HCT116 (cell line): ENCODE results near the gene RNF166. TPM values are rescaled to one million over a fixed set of nuclear protein-coding genes. Genes with fewer than 3 reads are reported as not detected.

Source experiments
- ATAC-seq: fragments of 200-7000 bp; cut with Tn5 transposase; 2 replicates; pipeline ENCODE4 v1.9.1; 2020; ENCODE audit warnings: mild to moderate bottlenecking, moderate library complexity
- BruUV-seq: library from RNA; stranded (reverse); fragments of 400-500 nt; replicated peaks from 2 replicates; lab custom pipeline; 2021; lab: Mats Ljungman, UMichigan
- CTCF ChIA-PET: fragments of 300-600 bp; sonication (Branson Sonifier 250); formaldehyde crosslinking; loops from one replicate; lab custom pipeline; 2021; ENCODE audit warnings: antibody characterized with exemption; lab: Charles Lee
- POLR2A ChIA-PET: fragments of 300-600, 350-600 bp; sonication (Branson Sonifier 250); formaldehyde crosslinking; loops from one replicate; lab custom pipeline; 2021; ENCODE audit warnings: antibody characterized with exemption; lab: Charles Lee
- RAD21 ChIA-PET, 2 experiments: fragments of 300-600 bp; sonication (Branson Sonifier 250); formaldehyde crosslinking; loops; one replicate each; lab custom pipeline; 2023; ENCODE audit warnings: low total read pairs in 2 of 2; ENCODE audit not compliant: uncharacterized antibody in 2 of 2, unreplicated experiment in 2 of 2, low non-redundant PET in 1 of 2; lab: Charles Lee
- DNase-seq: peaks from one replicate; pipeline ENCODE4 v3.0.0-alpha.2; 2010; ENCODE audit warnings: low read depth, low spot score
- H2AFZ ChIP-seq: fragments of 200-600 bp; shearing (Covaris generic), sonication (generic); 2 replicates; pipeline ENCODE4 v1.6.1; 2017; ENCODE audit warnings: low read depth, mixed run types, mixed read lengths, antibody characterized with exemption, low read length; ENCODE audit not compliant: poor library complexity, severe bottlenecking
- H3K27ac ChIP-seq: 2 replicates; pipeline ENCODE4 v1.5.1; 2012; ENCODE audit warnings: low read depth, low read length
- H3K27me3 ChIP-seq: fragments of 200-600 bp; sonication (generic); 2 replicates; pipeline ENCODE4 v1.6.1; 2016; ENCODE audit warnings: mixed run types, low read length, mixed read lengths; ENCODE audit not compliant: insufficient read depth
- H3K36me3 ChIP-seq, 2 experiments: fragments of 200-500 bp in 1 of 2; fragments of 200-600 bp in 1 of 2; sonication (Bioruptor generic) in 1 of 2; sonication (generic) in 1 of 2; 2 replicates each; pipeline versions ENCODE4 v1.5.1 to v1.6.1; 2014 to 2016; ENCODE audit warnings: low read length in 2 of 2, inconsistent platforms in 1 of 2, mixed read lengths in 1 of 2, mixed run types in 1 of 2; ENCODE audit not compliant: insufficient read depth in 2 of 2, control insufficient read depth in 1 of 2
- H3K4me1 ChIP-seq, 2 experiments: fragments of 200-600 bp in 1 of 2; sonication (generic) in 1 of 2; 2 replicates each; pipeline versions ENCODE4 v1.5.1 to v1.6.1; 2012 to 2017; ENCODE audit warnings: low read length in 2 of 2, inconsistent platforms in 1 of 2, mild to moderate bottlenecking in 1 of 2, mixed read lengths in 1 of 2, mixed run types in 1 of 2, moderate library complexity in 1 of 2; ENCODE audit not compliant: insufficient read depth in 2 of 2, control insufficient read depth in 1 of 2
- H3K4me2 ChIP-seq: fragments of 200-600 bp; sonication (generic); 2 replicates; pipeline ENCODE4 v1.6.1; 2017; ENCODE audit warnings: mixed run types, low read length, mixed read lengths
- H3K4me3 ChIP-seq, 2 experiments: fragments of 200-600 bp in 1 of 2; sonication (generic) in 1 of 2; replicated peaks in 1 of 2; 2 replicates each; pipeline ENCODE4 v1.5.1; 2011 to 2016; ENCODE audit warnings: low read length in 2 of 2, control low read depth in 1 of 2, low read depth in 1 of 2, mild to moderate bottlenecking in 1 of 2, mixed read lengths in 1 of 2, mixed run types in 1 of 2
- H3K79me2 ChIP-seq: fragments of 200-600 bp; sonication (generic); 2 replicates; pipeline ENCODE4 v1.6.1; 2017; ENCODE audit warnings: mild to moderate bottlenecking, mixed run types, low read length, moderate library complexity, mixed read lengths; ENCODE audit not compliant: insufficient read depth
- H3K9ac ChIP-seq: fragments of 200-600 bp; sonication (generic); 2 replicates; pipeline ENCODE4 v1.6.1; 2016; ENCODE audit warnings: low read length, mixed read lengths
- H3K9me2 ChIP-seq: fragments of 200-600 bp; sonication (generic), shearing (Covaris generic); 2 replicates; pipeline ENCODE4 v1.6.1; 2017; ENCODE audit warnings: mixed run types, mild to moderate bottlenecking, moderate library complexity; ENCODE audit not compliant: insufficient read depth
- H3K9me3 ChIP-seq, 2 experiments: fragments of 200-500 bp in 1 of 2; fragments of 200-600 bp in 1 of 2; sonication (Bioruptor generic) in 1 of 2; sonication (generic) in 1 of 2; 2 replicates each; pipeline ENCODE4 v1.6.1; 2014 to 2017; ENCODE audit warnings: low read length in 2 of 2, mixed read lengths in 2 of 2, inconsistent platforms in 1 of 2, low read depth in 1 of 2, mild to moderate bottlenecking in 1 of 2, mixed run types in 1 of 2, moderate library complexity in 1 of 2; ENCODE audit not compliant: control insufficient read depth in 1 of 2, insufficient read depth in 1 of 2
- H4K20me1 ChIP-seq: fragments of 200-600 bp; sonication (generic), shearing (Covaris generic); 2 replicates; pipeline ENCODE4 v1.6.1; 2017; ENCODE audit warnings: mixed run types, mild to moderate bottlenecking, moderate library complexity; ENCODE audit not compliant: insufficient read depth
- ELF1 ChIP-seq: IDR thresholded peaks from 2 replicates; pipeline ENCODE4 v1.6.1; 2012; ENCODE audit warnings: low read depth, borderline replicate concordance
- EZH2 ChIP-seq: fragments of 200-600 bp; sonication (generic); IDR thresholded peaks from 2 replicates; pipeline ENCODE4 v1.6.1; 2017; ENCODE audit warnings: antibody characterized with exemption, mixed run types
- EZH2phosphoT487 ChIP-seq: fragments of 200-600 bp; IDR thresholded peaks from 2 replicates; pipeline ENCODE4 v1.6.1; 2018; ENCODE audit warnings: antibody characterized with exemption, borderline replicate concordance
- SP1 ChIP-seq: IDR thresholded peaks from 2 replicates; pipeline ENCODE4 v1.6.1; 2012; ENCODE audit warnings: low read depth
- SRF ChIP-seq: IDR thresholded peaks from 2 replicates; pipeline ENCODE4 v1.6.1; 2012; ENCODE audit warnings: low read depth
- TCF7L2 ChIP-seq: IDR thresholded peaks from 2 replicates; pipeline ENCODE4 v1.7.0; 2011; ENCODE audit warnings: borderline replicate concordance, inconsistent platforms; ENCODE audit not compliant: insufficient read depth, insufficient read length; ENCODE audit errors: extremely low read depth
- YY1 ChIP-seq: IDR thresholded peaks from 2 replicates; pipeline ENCODE4 v1.6.1; 2011; ENCODE audit warnings: low read length, low read depth, moderate library complexity, mild to moderate bottlenecking; ENCODE audit not compliant: insufficient replicate concordance; ENCODE audit errors: extremely low read depth
- intact Hi-C: fragments of 100-400 bp; cut with micrococcal nuclease; formaldehyde crosslinking; loops from 2 replicates; pipeline ENCODE4 v1.10.0; 2022
- total RNA-seq: library from RNA; stranded (reverse); gene quantifications from one replicate; pipeline ENCODE4 v1.2.1, GENCODE V29; 2021; ENCODE audit not compliant: unreplicated experiment
- TF ChIP-seq, protein P1 (sequence below), 3 experiments: fragments of 200-600 bp in 1 of 3; sonication (generic) in 1 of 3; IDR thresholded peaks in 2 of 3; conservative IDR thresholded peaks in 1 of 3; 2 replicates each; pipeline ENCODE4 v1.5.1; 2012 to 2017; ENCODE audit warnings: low read depth in 2 of 3, low read length in 2 of 3, antibody characterized with exemption in 1 of 3, borderline replicate concordance in 1 of 3, control low read depth in 1 of 3, mild to moderate bottlenecking in 1 of 3, mixed read lengths in 1 of 3, mixed run types in 1 of 3, moderate library complexity in 1 of 3; ENCODE audit not compliant: insufficient read depth in 1 of 3

The RNF166 gene
- total RNA-seq, 1 experiment from 2014 or later, result 39.4 TPM

DNA sequence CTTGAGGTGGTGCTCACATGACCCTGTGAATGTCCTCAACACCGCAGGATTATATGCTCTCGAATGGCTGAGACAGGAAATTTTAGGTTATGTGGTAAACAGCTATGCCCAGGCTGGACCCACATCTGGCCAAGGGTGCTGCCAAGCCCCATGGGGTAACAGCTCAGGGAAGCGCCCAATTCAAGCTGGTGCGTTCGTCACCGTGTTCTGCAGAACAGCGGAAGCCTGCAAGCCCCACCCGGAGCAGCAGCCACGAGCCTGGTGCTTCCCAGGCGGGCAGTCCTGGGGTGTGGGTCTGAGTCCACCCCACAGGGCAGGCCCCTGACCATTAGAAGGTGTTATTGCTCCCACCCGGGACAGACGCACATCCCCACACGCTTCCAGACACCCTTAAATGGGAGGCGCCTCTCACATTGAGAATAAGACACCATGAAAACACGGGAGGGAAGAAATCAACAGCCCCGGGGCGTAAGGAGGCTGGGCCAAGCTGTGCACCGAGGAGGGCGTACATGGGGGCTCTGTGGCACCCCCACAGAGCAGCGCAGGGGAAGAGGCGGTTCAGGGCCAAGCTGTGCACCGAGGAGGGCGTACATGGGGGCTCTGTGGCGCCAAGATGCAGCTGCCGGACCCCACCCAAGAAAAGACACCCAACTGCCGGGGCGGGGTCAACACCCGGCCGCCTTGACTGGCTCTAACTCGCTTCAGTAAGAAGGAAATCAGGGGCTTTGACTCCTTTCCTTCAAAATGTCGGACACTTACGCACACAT, 52.4 kb downstream of the RNF166 start:
- TF ChIP-seq, protein P1, sequence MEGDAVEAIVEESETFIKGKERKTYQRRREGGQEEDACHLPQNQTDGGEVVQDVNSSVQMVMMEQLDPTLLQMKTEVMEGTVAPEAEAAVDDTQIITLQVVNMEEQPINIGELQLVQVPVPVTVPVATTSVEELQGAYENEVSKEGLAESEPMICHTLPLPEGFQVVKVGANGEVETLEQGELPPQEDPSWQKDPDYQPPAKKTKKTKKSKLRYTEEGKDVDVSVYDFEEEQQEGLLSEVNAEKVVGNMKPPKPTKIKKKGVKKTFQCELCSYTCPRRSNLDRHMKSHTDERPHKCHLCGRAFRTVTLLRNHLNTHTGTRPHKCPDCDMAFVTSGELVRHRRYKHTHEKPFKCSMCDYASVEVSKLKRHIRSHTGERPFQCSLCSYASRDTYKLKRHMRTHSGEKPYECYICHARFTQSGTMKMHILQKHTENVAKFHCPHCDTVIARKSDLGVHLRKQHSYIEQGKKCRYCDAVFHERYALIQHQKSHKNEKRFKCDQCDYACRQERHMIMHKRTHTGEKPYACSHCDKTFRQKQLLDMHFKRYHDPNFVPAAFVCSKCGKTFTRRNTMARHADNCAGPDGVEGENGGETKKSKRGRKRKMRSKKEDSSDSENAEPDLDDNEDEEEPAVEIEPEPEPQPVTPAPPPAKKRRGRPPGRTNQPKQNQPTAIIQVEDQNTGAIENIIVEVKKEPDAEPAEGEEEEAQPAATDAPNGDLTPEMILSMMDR (IDR thresholded peaks at IDR 0.05 in 2 of 3, conservative IDR thresholded peaks at IDR 0.05 in 1 of 3; ENCODE audit: borderline replicate concordance in 1 of 3, insufficient read depth in 1 of 3, low read depth in 2 of 3, low read length in 2 of 3), result no peak
- TF ChIP-seq SRF, result no peak
- Histone ChIP-seq H3K27me3 (no peaks in the 10 kb centered on the region), H4K20me1 (no peaks in the 10 kb centered on the region), H3K79me2 (peaks cover 21% of the 10 kb centered on the region), H3K9me2 (no peaks in the 10 kb centered on the region), H3K9ac (no peak overlapping the region), H3K9me3 (no peaks in the 10 kb centered on the region), H3K4me3 (no peak overlapping the region), H3K27ac (no peak overlapping the region), H2AFZ (no peak overlapping the region), H3K4me1 (peaks cover 16 to 26% of the 10 kb centered on the region in 2 experiments), H3K36me3 (peaks cover 9 to 13% of the 10 kb centered on the region in 2 experiments; a peak in 2 of 4 replicates), H3K4me2 (no peak overlapping the region)
- intact Hi-C loops, result loop anchor here (5.0 kb wide), 1 partner anchor 201 kb away; the partner anchor contains the start of gene ZFPM1
- ChIA-PET POLR2A (no interaction called here), CTCF (no interaction called here), RAD21 (no interaction called here)
- ATAC-seq (no peak), DNase-seq (no peak)
- no TSS peak for BruUV-seq

DNA sequence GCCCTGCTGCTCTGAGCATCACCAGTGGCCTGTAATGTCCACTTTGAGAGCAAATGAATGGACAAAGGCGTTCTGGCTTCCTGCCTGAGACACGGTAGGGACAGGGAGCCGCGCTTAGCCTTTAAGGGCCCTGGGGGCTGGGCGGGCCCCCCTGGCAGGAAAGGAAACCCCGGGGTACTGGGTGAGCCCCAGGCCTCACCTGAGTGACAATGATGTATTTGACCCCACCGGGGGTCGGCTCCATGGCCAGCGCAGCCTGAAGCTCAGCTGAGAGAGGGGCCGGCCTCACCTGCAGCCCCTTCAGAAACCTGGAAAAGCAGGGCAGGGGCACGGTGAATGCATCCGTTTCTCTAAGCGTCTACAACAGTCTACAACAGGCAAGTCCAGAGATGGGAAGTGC, 53.1 kb downstream of the RNF166 start:
- POLR2A ChIA-PET, result no interaction called here
- CTCF ChIA-PET, result no interaction called here
- Histone ChIP-seq H3K4me2 (no peak overlapping the region), H3K9me2 (no peaks in the 10 kb centered on the region), H3K9ac (no peak overlapping the region), H3K4me3 (no peak overlapping the region), H2AFZ (no peak overlapping the region), H4K20me1 (no peaks in the 10 kb centered on the region), H3K9me3 (no peaks in the 10 kb centered on the region), H3K79me2 (peaks cover 26% of the 10 kb centered on the region), H3K27me3 (no peaks in the 10 kb centered on the region), H3K36me3 (peaks cover 9 to 11% of the 10 kb centered on the region in 2 experiments; a peak in 2 of 4 replicates), H3K27ac (no peak overlapping the region), H3K4me1 (peaks cover 16 to 26% of the 10 kb centered on the region in 2 experiments)
- TF ChIP-seq EZH2, result no peak
- TF ChIP-seq EZH2phosphoT487, result no peak
- TF ChIP-seq YY1, result no peak
- TF ChIP-seq SP1, result no peak
- no peak for TF ChIP-seq ELF1
- no peak for TF ChIP-seq TCF7L2
- BruUV-seq, result no TSS peak
- RAD21 ChIA-PET, result no interaction called here
- ATAC-seq (no peak), DNase-seq (no peak)
- intact Hi-C loops, result loop anchor here (5.0 kb wide), 1 partner anchor 201 kb away; the partner anchor contains the start of gene ZFPM1
